Measurements from ENCODE around the gene KLHDC8B. TPM values are rescaled to one million over a fixed set of nuclear protein-coding genes. Genes with fewer than 3 reads are reported as not detected.

The KLHDC8B gene
- total RNA-seq, 1 experiment from 2014 or later, result 8.4 TPM

GRCh38 chr3:49151610-49152009, 19.8 kb upstream of the KLHDC8B start:
- H3K27me3 ChIP-seq (ENCODE audit: low read length), result no peaks in the 10 kb centered on the region
- no peak overlapping the region for H2AFZ ChIP-seq (ENCODE audit: low read length)
- H3K36me3 ChIP-seq (ENCODE audit: insufficient read depth, low read length), result no peaks in the 10 kb centered on the region
- H3K4me1 ChIP-seq (ENCODE audit: low read length), result no peaks in the 10 kb centered on the region
- no peaks in the 10 kb centered on the region for H4K20me1 ChIP-seq (ENCODE audit: insufficient read depth, low read depth, low read length)
- H3K9me2 ChIP-seq (replicated peaks; ENCODE audit: insufficient read depth, low read length), result no peaks in the 10 kb centered on the region
- H3K9ac ChIP-seq (ENCODE audit: low read length), result no peak overlapping the region
- H3K4me2 ChIP-seq (ENCODE audit: low read depth, low read length, poor library complexity, severe bottlenecking), result no peak overlapping the region
- no peak overlapping the region for H3K4me3 ChIP-seq (ENCODE audit: low read length)
- no peaks in the 10 kb centered on the region for H3K9me3 ChIP-seq (ENCODE audit: low read length)
- H3K79me2 ChIP-seq (ENCODE audit: low read length), result no peaks in the 10 kb centered on the region
- H3K27ac ChIP-seq (ENCODE audit: low read length), result no peak overlapping the region
- no peak for DNase-seq

GRCh38 chr3:49153349-49153912, 18.0 kb upstream of the KLHDC8B start:
- no peak overlapping the region for H3K27ac ChIP-seq (ENCODE audit: low read length)
- H3K4me2 ChIP-seq (ENCODE audit: low read depth, low read length, poor library complexity, severe bottlenecking), result no peak overlapping the region
- no peaks in the 10 kb centered on the region for H3K79me2 ChIP-seq (ENCODE audit: low read length)
- no peaks in the 10 kb centered on the region for H3K9me3 ChIP-seq (ENCODE audit: low read length)
- no peaks in the 10 kb centered on the region for H3K9me2 ChIP-seq (replicated peaks; ENCODE audit: insufficient read depth, low read length)
- no peaks in the 10 kb centered on the region for H3K27me3 ChIP-seq (ENCODE audit: low read length)
- H2AFZ ChIP-seq (ENCODE audit: low read length), result no peak overlapping the region
- no peak for DNase-seq
- H3K9ac ChIP-seq (ENCODE audit: low read length), result no peak overlapping the region
- no peaks in the 10 kb centered on the region for H3K4me1 ChIP-seq (ENCODE audit: low read length)
- no peaks in the 10 kb centered on the region for H3K36me3 ChIP-seq (ENCODE audit: insufficient read depth, low read length)
- H3K4me3 ChIP-seq (ENCODE audit: low read length), result no peak overlapping the region
- no peaks in the 10 kb centered on the region for H4K20me1 ChIP-seq (ENCODE audit: insufficient read depth, low read depth, low read length)

GRCh38 chr3:49157289-49157688, 14.1 kb upstream of the KLHDC8B start:
- H3K4me1 ChIP-seq (ENCODE audit: low read length), result no peaks in the 10 kb centered on the region
- no peaks in the 10 kb centered on the region for H3K79me2 ChIP-seq (ENCODE audit: low read length)
- H3K9me2 ChIP-seq (replicated peaks; ENCODE audit: insufficient read depth, low read length), result no peaks in the 10 kb centered on the region
- no peaks in the 10 kb centered on the region for H3K27me3 ChIP-seq (ENCODE audit: low read length)
- no peaks in the 10 kb centered on the region for H4K20me1 ChIP-seq (ENCODE audit: insufficient read depth, low read depth, low read length)
- no peak for DNase-seq
- H3K27ac ChIP-seq (ENCODE audit: low read length), result no peak overlapping the region
- H3K4me2 ChIP-seq (ENCODE audit: low read depth, low read length, poor library complexity, severe bottlenecking), result no peak overlapping the region
- no peak overlapping the region for H2AFZ ChIP-seq (ENCODE audit: low read length)
- H3K9me3 ChIP-seq (ENCODE audit: low read length), result no peaks in the 10 kb centered on the region
- H3K36me3 ChIP-seq (ENCODE audit: insufficient read depth, low read length), result no peaks in the 10 kb centered on the region
- H3K4me3 ChIP-seq (ENCODE audit: low read length), result no peak overlapping the region
- no peak overlapping the region for H3K9ac ChIP-seq (ENCODE audit: low read length)

DNA sequence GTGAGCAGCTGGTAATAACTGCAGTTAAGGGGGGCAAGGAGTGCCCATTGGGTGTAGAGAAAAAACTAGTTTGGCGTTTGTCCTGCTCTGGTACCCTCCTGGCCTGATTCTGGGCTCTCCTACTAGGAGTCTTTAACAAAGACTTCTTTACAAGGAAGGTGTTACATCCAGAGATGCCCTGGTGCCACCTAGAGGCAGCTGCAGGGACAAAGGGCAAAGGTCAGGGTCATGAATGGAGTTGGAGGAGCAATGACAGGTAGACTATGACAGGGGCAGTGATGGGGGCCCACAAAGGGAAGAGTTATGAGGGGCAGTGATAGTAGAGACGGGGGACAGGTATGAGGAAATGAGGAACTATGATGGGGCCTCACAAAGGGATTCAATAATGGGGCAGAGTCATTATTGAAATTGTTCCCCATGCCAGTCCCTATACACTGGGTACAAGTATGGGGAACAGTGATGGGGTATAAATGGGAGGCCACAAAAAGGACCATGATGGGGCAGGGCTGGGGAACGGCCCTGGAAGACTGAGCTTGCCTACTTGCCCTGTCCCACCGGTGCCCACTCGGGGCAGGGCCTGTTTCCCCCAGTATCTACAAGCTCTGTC, 13.2 kb upstream of the KLHDC8B start:
- H3K27me3 ChIP-seq (ENCODE audit: low read length), result no peaks in the 10 kb centered on the region
- H3K79me2 ChIP-seq (ENCODE audit: low read length), result no peaks in the 10 kb centered on the region
- no peaks in the 10 kb centered on the region for H4K20me1 ChIP-seq (ENCODE audit: insufficient read depth, low read depth, low read length)
- H3K9me3 ChIP-seq (ENCODE audit: low read length), result no peaks in the 10 kb centered on the region
- no peak overlapping the region for H3K4me2 ChIP-seq (ENCODE audit: low read depth, low read length, poor library complexity, severe bottlenecking)
- H3K27ac ChIP-seq (ENCODE audit: low read length), result no peak overlapping the region
- H3K36me3 ChIP-seq (ENCODE audit: insufficient read depth, low read length), result peaks cover 2% of the 10 kb centered on the region; the same call in 1 of the 2 replicates
- H3K4me3 ChIP-seq (ENCODE audit: low read length), result no peak overlapping the region
- H3K9me2 ChIP-seq (replicated peaks; ENCODE audit: insufficient read depth, low read length), result no peaks in the 10 kb centered on the region
- no peak overlapping the region for H2AFZ ChIP-seq (ENCODE audit: low read length)
- H3K4me1 ChIP-seq (ENCODE audit: low read length), result no peaks in the 10 kb centered on the region
- H3K9ac ChIP-seq (ENCODE audit: low read length), result no peak overlapping the region
- peak; percentile 80 for DNase-seq

GRCh38 chr3:49158792-49159191, 12.6 kb upstream of the KLHDC8B start:
- Histone ChIP-seq H3K79me2 (ENCODE audit: low read length) (peaks cover under 1% of the 10 kb centered on the region; the same call in 1 of the 2 replicates), H3K9ac (ENCODE audit: low read length) (no peak overlapping the region), H3K4me2 (ENCODE audit: low read depth, low read length, poor library complexity, severe bottlenecking) (no peak overlapping the region), H2AFZ (ENCODE audit: low read length) (no peak overlapping the region), H3K9me2 (replicated peaks; ENCODE audit: insufficient read depth, low read length) (no peaks in the 10 kb centered on the region), H3K27me3 (ENCODE audit: low read length) (no peaks in the 10 kb centered on the region), H4K20me1 (ENCODE audit: insufficient read depth, low read depth, low read length) (no peaks in the 10 kb centered on the region), H3K36me3 (ENCODE audit: insufficient read depth, low read length) (peaks cover 8% of the 10 kb centered on the region; the same call in 1 of the 2 replicates), H3K4me3 (ENCODE audit: low read length) (no peak overlapping the region), H3K9me3 (ENCODE audit: low read length) (no peaks in the 10 kb centered on the region), H3K4me1 (ENCODE audit: low read length) (no peaks in the 10 kb centered on the region), H3K27ac (ENCODE audit: low read length) (no peak overlapping the region)
- DNase-seq, result no peak

GRCh38 chr3:49161197-49161596, 10.2 kb upstream of the KLHDC8B start:
- no peak overlapping the region for H3K4me2 ChIP-seq (ENCODE audit: low read depth, low read length, poor library complexity, severe bottlenecking)
- H2AFZ ChIP-seq (ENCODE audit: low read length), result no peak overlapping the region
- peaks cover 13% of the 10 kb centered on the region for H3K4me1 ChIP-seq (ENCODE audit: low read length)

GRCh38 chr3:49161808-49162530, 9.4 kb upstream of the KLHDC8B start:
- Histone ChIP-seq H3K27ac (ENCODE audit: low read length) (no peak overlapping the region), H2AFZ (ENCODE audit: low read length) (no peak overlapping the region), H3K4me1 (ENCODE audit: low read length) (peaks cover 18% of the 10 kb centered on the region), H4K20me1 (ENCODE audit: insufficient read depth, low read depth, low read length) (no peaks in the 10 kb centered on the region), H3K36me3 (ENCODE audit: insufficient read depth, low read length) (peaks cover 18% of the 10 kb centered on the region; the same call in 1 of the 2 replicates), H3K4me2 (ENCODE audit: low read depth, low read length, poor library complexity, severe bottlenecking) (no peak overlapping the region), H3K27me3 (ENCODE audit: low read length) (no peaks in the 10 kb centered on the region), H3K4me3 (ENCODE audit: low read length) (no peak overlapping the region), H3K9me3 (ENCODE audit: low read length) (peaks cover 3% of the 10 kb centered on the region; the same call in 1 of the 2 replicates), H3K9ac (ENCODE audit: low read length) (no peak overlapping the region; the same call in 1 of the 2 replicates), H3K79me2 (ENCODE audit: low read length) (peaks cover 22% of the 10 kb centered on the region), H3K9me2 (replicated peaks; ENCODE audit: insufficient read depth, low read length) (no peaks in the 10 kb centered on the region)
- no peak for DNase-seq

More at GRCh38 chr3:49161197-49161596, 10.2 kb upstream of the KLHDC8B start:
- no peak overlapping the region for H3K27ac ChIP-seq (ENCODE audit: low read length)
- no peak overlapping the region for H3K4me3 ChIP-seq (ENCODE audit: low read length)
- H3K79me2 ChIP-seq (ENCODE audit: low read length), result peaks cover 22% of the 10 kb centered on the region
- H4K20me1 ChIP-seq (ENCODE audit: insufficient read depth, low read depth, low read length), result no peaks in the 10 kb centered on the region
- no peak overlapping the region for H3K9ac ChIP-seq (ENCODE audit: low read length)
- H3K27me3 ChIP-seq (ENCODE audit: low read length), result no peaks in the 10 kb centered on the region
- no peaks in the 10 kb centered on the region for H3K9me2 ChIP-seq (replicated peaks; ENCODE audit: insufficient read depth, low read length)
- H3K9me3 ChIP-seq (ENCODE audit: low read length), result no peaks in the 10 kb centered on the region
- peaks cover 18% of the 10 kb centered on the region; the same call in 1 of the 2 replicates for H3K36me3 ChIP-seq (ENCODE audit: insufficient read depth, low read length)
- DNase-seq, result no peak

- no peak overlapping the region for H3K4me3 ChIP-seq (ENCODE audit: low read length)
- DNase-seq, result no peak
- H4K20me1 ChIP-seq (ENCODE audit: insufficient read depth, low read depth, low read length), result no peaks in the 10 kb centered on the region
- H3K4me1 ChIP-seq (ENCODE audit: low read length), result peaks cover 18% of the 10 kb centered on the region
- peaks cover 18% of the 10 kb centered on the region; the same call in 1 of the 2 replicates for H3K36me3 ChIP-seq (ENCODE audit: insufficient read depth, low read length)
- H2AFZ ChIP-seq (ENCODE audit: low read length), result no peak overlapping the region
- H3K9ac ChIP-seq (ENCODE audit: low read length), result no peak overlapping the region
- H3K9me2 ChIP-seq (replicated peaks; ENCODE audit: insufficient read depth, low read length), result no peaks in the 10 kb centered on the region
- H3K79me2 ChIP-seq (ENCODE audit: low read length), result peaks cover 22% of the 10 kb centered on the region
- H3K4me2 ChIP-seq (ENCODE audit: low read depth, low read length, poor library complexity, severe bottlenecking), result no peak overlapping the region
- no peaks in the 10 kb centered on the region for H3K27me3 ChIP-seq (ENCODE audit: low read length)
- peaks cover 4% of the 10 kb centered on the region; the same call in 1 of the 2 replicates for H3K9me3 ChIP-seq (ENCODE audit: low read length)
- no peak overlapping the region for H3K27ac ChIP-seq (ENCODE audit: low read length)
Measured at GRCh38 chr3:49162751-49163419, 8.5 kb upstream of the KLHDC8B start.
